GM12878 (cell line): ENCODE measurements around the gene GABRP. TPM values are rescaled to one million over a fixed set of nuclear protein-coding genes. Genes with fewer than 3 reads are reported as not detected.
A peak's percentile ranks its signal among the peaks of the same experiment; 100 is the strongest.

Source experiments
- ATAC-seq: fragments of 200-7000 bp; cut with Tn5 transposase; 3 replicates; pipeline ENCODE4 v1.9.1; 2020; ENCODE audit warnings: mild to moderate bottlenecking, moderate library complexity
- BruUV-seq: library from RNA; stranded (reverse); fragments of 400-500 nt; replicated peaks from 2 replicates; lab custom pipeline; 2021; lab: Mats Ljungman, UMichigan
- CTCF ChIA-PET: fragments of 300-600 bp; sonication (Branson Sonifier 250); formaldehyde crosslinking; extraction: SDS; loops from one replicate; lab custom pipeline; 2021; ENCODE audit warnings: inconsistent platforms; lab: Yijun Ruan, JAX
- POLR2A ChIA-PET: fragments of 350-600 bp; formaldehyde crosslinking; extraction: SDS; loops from one replicate; lab custom pipeline; 2021; ENCODE audit warnings: inconsistent platforms; lab: Charles Lee
- RAD21 ChIA-PET: fragments of 300-600 bp; sonication (Branson Sonifier 250); formaldehyde crosslinking; loops from one replicate; lab custom pipeline; 2023; ENCODE audit warnings: antibody characterized with exemption; ENCODE audit not compliant: unreplicated experiment; lab: Charles Lee
- SMC1A ChIA-PET: fragments of 300-600 bp; sonication (Branson Sonifier 250); formaldehyde crosslinking; loops from one replicate; lab custom pipeline; 2023; ENCODE audit not compliant: unreplicated experiment, uncharacterized antibody; lab: Charles Lee
- DNase-seq: peaks from one replicate; pipeline ENCODE4 v3.0.0-alpha.2; 2011; ENCODE audit warnings: low read depth, low spot score
- FAIRE-seq: peaks from 3 replicates; lab custom pipeline; 2011; peaks lifted over from hg19 to GRCh38; lab: Jason Lieb, UNC
- H2AFZ ChIP-seq: 2 replicates; pipeline ENCODE4 v1.6.0; 2011; ENCODE audit warnings: low read depth, low read length, control low read depth; ENCODE audit not compliant: control insufficient read depth
- H3K27ac ChIP-seq: 2 replicates; pipeline ENCODE4 v1.5.1; 2011; ENCODE audit warnings: control low read depth; ENCODE audit not compliant: control insufficient read depth, insufficient read depth
- H3K27me3 ChIP-seq, 2 experiments: replicated peaks in 1 of 2; 2 replicates each; pipeline versions ENCODE4 v1.6.0 to v1.6.1; 2011; ENCODE audit warnings: low read length in 1 of 2; ENCODE audit not compliant: control insufficient read depth in 2 of 2, insufficient read depth in 2 of 2
- H3K36me3 ChIP-seq, 2 experiments: 2 replicates each; pipeline ENCODE4 v1.5.1; 2011; ENCODE audit warnings: low read length in 1 of 2; ENCODE audit not compliant: control insufficient read depth in 2 of 2, insufficient read depth in 2 of 2
- H3K4me1 ChIP-seq: 2 replicates; pipeline ENCODE4 v1.6.1; 2011; ENCODE audit warnings: mild to moderate bottlenecking, low read length, moderate library complexity, mixed read lengths; ENCODE audit not compliant: control insufficient read depth, insufficient read depth
- H3K4me2 ChIP-seq: 2 replicates; pipeline ENCODE4 v1.6.0; 2011; ENCODE audit warnings: control low read depth; ENCODE audit not compliant: control insufficient read depth, insufficient read depth
- H3K4me3 ChIP-seq: fragments of 200-600 bp; sonication (generic); 2 replicates; pipeline ENCODE4 v1.5.1; 2016
- H3K79me2 ChIP-seq: 2 replicates; pipeline ENCODE4 v1.6.0; 2011; ENCODE audit warnings: low read length; ENCODE audit not compliant: control insufficient read depth, insufficient read depth
- H3K9ac ChIP-seq: 2 replicates; pipeline ENCODE4 v1.8.0; 2011; ENCODE audit warnings: low read length, control low read depth, mixed read lengths; ENCODE audit not compliant: control insufficient read depth, insufficient read depth
- H3K9me3 ChIP-seq: replicated peaks from 3 replicates; pipeline ENCODE4 v1.5.1; 2011; ENCODE audit warnings: mild to moderate bottlenecking, low read length; ENCODE audit not compliant: control insufficient read depth, insufficient read depth
- H4K20me1 ChIP-seq: 2 replicates; pipeline ENCODE4 v1.6.0; 2011; ENCODE audit not compliant: control insufficient read depth, insufficient read depth
- CTCF ChIP-seq, 3 experiments: IDR thresholded peaks in 2 of 3; conservative IDR thresholded peaks in 1 of 3; 2 replicates each; pipeline ENCODE4 v1.5.1; 2011; ENCODE audit warnings: low read depth in 3 of 3, low read length in 3 of 3, mild to moderate bottlenecking in 3 of 3, control low read depth in 2 of 3, moderate library complexity in 2 of 3, inconsistent platforms in 1 of 3, mixed read lengths in 1 of 3; ENCODE audit not compliant: control insufficient read depth in 2 of 3, insufficient read depth in 1 of 3; ENCODE audit errors: extremely low read depth in 1 of 3
- EGR1 ChIP-seq, 2 experiments: IDR thresholded peaks; 1 replicate in 1 of 2; 2 replicates in 1 of 2; pipeline ENCODE4 v1.6.1; 2011 to 2012; ENCODE audit warnings: low read depth in 2 of 2, low read length in 2 of 2, borderline replicate concordance in 1 of 2, mild to moderate bottlenecking in 1 of 2, moderate library complexity in 1 of 2
- WGBS: methylation state at CpG from one replicate; pipeline ENCODE4 v1.1.6; 2016; ENCODE audit warnings: low lambda C conversion rate; ENCODE audit not compliant: insufficient replicate concordance, insufficient coverage; ENCODE audit errors: missing lambda C conversion rate; 5-methylcytosine and 5-hydroxymethylcytosine counted together
- in situ Hi-C: fragments of 300-500 bp; cut with MboI; formaldehyde crosslinking; loops from 9 replicates; pipeline ENCODE4 v1.14.3; 2018; ENCODE audit warnings: mixed read lengths
- intact Hi-C: fragments of 100-400 bp; cut with micrococcal nuclease; formaldehyde crosslinking; loops from one replicate; pipeline ENCODE4 v1.14.2; 2022; ENCODE audit not compliant: unreplicated experiment
- polyA plus RNA-seq, 11 experiments: library from polyadenylated mRNA; depleted of rRNA in 4 of 11; unstranded in 6 of 11; stranded (reverse) in 5 of 11; fragments of >200 nt; fragmentation: Nextera tagmentation in 4 of 11; fragmentation: Illumina TruSeq in 1 of 11; extraction: Ambion mirVana in 4 of 11; extraction: Trizol in 1 of 11; gene quantifications; 1 replicate in 1 of 11; 2 replicates in 10 of 11; pipeline versions ENCODE4 v1.2.1 to v1.2.3, GENCODE V29; 2011 to 2016; ENCODE audit warnings: inconsistent platforms in 2 of 11, missing spikeins in 2 of 11, low read depth in 1 of 11
- total RNA-seq, 4 experiments: library from RNA; depleted of rRNA in 3 of 4; stranded (reverse); fragments of >200 nt in 3 of 4; fragmentation: Illumina TruSeq in 1 of 4; extraction: Trizol in 1 of 4; gene quantifications; 2 replicates each; pipeline versions ENCODE4 v1.2.1 to v1.2.3, GENCODE V29; 2013 to 2021

GABRP gene
- total and polyA plus RNA-seq, 10 of the 15 experiments (the other 5 are each of a cell fraction or from before 2014, with no cell fraction given), result 0.04 TPM; not detected in 9

GRCh38 chr5:170747851-170748250, 35.7 kb upstream of the GABRP start:
- CTCF ChIA-PET, result interaction anchor here (2.1 kb wide), 1 partner anchor 44 kb away, joined by 20 read pairs; no protein-coding TSS in a partner anchor
- intact Hi-C loops, result loop anchor here (2.0 to 10.0 kb wide), 2 partner anchors 149 to 457 kb away; no protein-coding TSS in a partner anchor
- Histone ChIP-seq H3K4me3 (no peak overlapping the region), H3K79me2 (no peaks in the 10 kb centered on the region), H3K9me3 (no peaks in the 10 kb centered on the region), H3K4me2 (no peak overlapping the region), H4K20me1 (no peaks in the 10 kb centered on the region), H3K36me3 (no peaks in the 10 kb centered on the region), H2AFZ (no peak overlapping the region), H3K27ac (no peak overlapping the region), H3K4me1 (no peaks in the 10 kb centered on the region), H3K27me3 (peaks cover 2 to 13% of the 10 kb centered on the region in 2 experiments; a peak in 3 of 4 replicates), H3K9ac (no peak overlapping the region)
- in situ Hi-C loops, result loop anchor here (5.0 kb wide), 1 partner anchor 594 kb away; no protein-coding TSS in a partner anchor
- no peak for DNase-seq
- TF ChIP-seq CTCF (IDR thresholded peaks at IDR 0.05 in 2 of 3, conservative IDR thresholded peaks at IDR 0.05 in 1 of 3; ENCODE audit: control insufficient read depth in 2 of 3, extremely low read depth in 1 of 3, insufficient read depth in 1 of 3, low read depth in 3 of 3, low read length in 3 of 3) (peak in 2 of 3 experiments; percentile 9 to 23; a peak in 1 of 6 replicates), EGR1 (IDR thresholded peaks at IDR 0.05; ENCODE audit: borderline replicate concordance in 1 of 2, low read depth in 2 of 2, low read length in 2 of 2) (no peak)
- BruUV-seq, result no TSS peak
- no peak for FAIRE-seq
- POLR2A ChIA-PET, result no interaction called here
- no peak; the same call in 2 of the 3 replicates for ATAC-seq
- 46% methylated on average over 10 of the region's 10 CpGs for WGBS
- RAD21 ChIA-PET, result no interaction called here
- SMC1A ChIA-PET, result interaction anchor here (1.2 to 1.6 kb wide), 2 partner anchors 41 to 44 kb away, joined by 4 to 5 read pairs; no protein-coding TSS in a partner anchor
